ENCODE results near the gene CCDC27. TPM values are rescaled to one million over a fixed set of nuclear protein-coding genes. Genes with fewer than 3 reads are reported as not detected.

CCDC27 gene
- total and polyA plus RNA-seq, 2 of the 13 experiments (the other 11 are each of a cell fraction or from before 2014, with no cell fraction given) = not detected

DNA sequence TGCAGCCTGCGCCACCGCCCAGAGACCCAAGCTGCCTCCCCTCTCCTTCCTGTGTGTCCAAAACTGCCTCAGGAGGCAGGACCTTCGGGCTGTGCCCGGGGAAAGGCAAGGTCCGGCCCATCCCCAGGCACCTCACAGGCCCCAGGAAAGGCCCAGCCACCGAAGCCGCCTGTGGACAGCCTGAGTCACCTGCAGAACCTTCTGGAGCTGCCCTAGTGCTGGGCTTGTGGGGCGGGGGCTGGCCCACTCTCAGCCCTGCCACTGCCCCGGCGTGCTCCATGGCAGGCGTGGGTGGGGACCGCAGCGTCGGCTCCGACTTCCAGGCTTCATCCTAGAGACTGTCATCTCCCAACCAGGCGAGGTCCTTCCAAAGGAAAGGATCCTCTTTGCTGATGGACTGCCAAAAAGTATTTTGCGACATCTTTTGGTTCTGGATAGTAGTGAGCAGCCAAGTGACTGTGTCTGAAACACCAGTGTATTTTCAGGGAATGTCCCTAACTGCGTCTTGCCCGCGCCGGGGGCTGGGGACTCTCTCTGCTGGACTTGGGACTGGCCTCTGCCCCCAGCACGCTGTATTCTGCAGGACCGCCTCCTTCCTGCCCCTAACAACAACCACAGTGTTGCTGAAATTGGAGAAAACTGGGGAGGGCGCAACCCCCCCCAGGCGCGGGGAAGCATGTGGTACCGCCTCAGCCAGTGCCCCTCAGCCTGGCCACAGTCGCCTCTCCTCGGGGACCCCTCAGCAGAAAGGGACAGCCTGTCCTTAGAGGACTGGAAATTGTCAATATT, 19.0 kb upstream of the CCDC27 start:
- DNase-seq (ENCODE audit: low spot score) (peak; percentile 21), ATAC-seq (peak; percentile 50), FAIRE-seq (no peak)
- Histone ChIP-seq H3K4me1 (ENCODE audit: insufficient read depth, low read length) (peaks cover 35% of the 10 kb centered on the region), H3K4me2 (ENCODE audit: low read depth, low read length) (peak overlapping the region; percentile 62), H3K27ac (ENCODE audit: extremely low read length, insufficient read depth, low read length) (peak overlapping the region; percentile 69), H4K20me1 (ENCODE audit: insufficient read depth, low read length) (no peaks in the 10 kb centered on the region), H3K79me2 (ENCODE audit: insufficient read depth, low read length) (no peaks in the 10 kb centered on the region), H3K36me3 (replicated peaks in 1 of 2; ENCODE audit: control insufficient read depth in 1 of 2, insufficient read depth in 2 of 2, low read length in 2 of 2) (peaks cover 8 to 25% of the 10 kb centered on the region in 2 experiments), H3K9ac (ENCODE audit: insufficient read depth, low read depth, low read length) (peak overlapping the region; percentile 49), H3K9me3 (ENCODE audit: low read length) (no peaks in the 10 kb centered on the region), H3K27me3 (ENCODE audit: control insufficient read depth in 1 of 2, insufficient read depth in 2 of 2, low read length in 2 of 2) (no peaks in the 10 kb centered on the region), H3K4me3 (replicated peaks in 1 of 3; ENCODE audit: insufficient read depth in 1 of 3, low read depth in 2 of 3, low read length in 3 of 3) (peak overlapping the region in 1 of 3 experiments; percentile 43; a peak in 1 of 6 replicates), H2AFZ (ENCODE audit: low read length) (no peak overlapping the region)
- POLR2A ChIA-PET = interaction anchor here (0.7 to 1.1 kb wide), 4 partner anchors 32 to 887 kb away, joined by 3 to 11 read pairs (median 3); no protein-coding TSS in a partner anchor
- CTCF ChIA-PET (ENCODE audit: low intra/inter-chr PET ratio, low total read pairs) = no interaction called here
- WGBS (ENCODE audit: low lambda C conversion rate) = 56% methylated on average over 11 of the region's 29 CpGs
- intact Hi-C loops (cut with micrococcal nuclease; ENCODE audit: unreplicated experiment) (no loop called here), in situ Hi-C loops (cut with HindIII; ENCODE audit: extremely low pct_ligation_motif_present, low pct_unique_long_range_greater_than_20kb) (no loop called here)
- BruUV-seq (replicated peaks) = no TSS peak
- TF ChIP-seq CREM (IDR thresholded peaks at IDR 0.05) (no peak), CREM (CRISPR knock-in tag; IDR thresholded peaks at IDR 0.05) (no peak), FOXP1 (IDR thresholded peaks at IDR 0.05) (no peak), FOXP1 (CRISPR knock-in tag; IDR thresholded peaks at IDR 0.05) (peak; percentile 67), RFX5 (IDR thresholded peaks at IDR 0.05; ENCODE audit: low read depth, low read length) (no peak), ZNF326 (CRISPR knock-in tag; IDR thresholded peaks at IDR 0.05; ENCODE audit: borderline replicate concordance) (no peak), JUN (CRISPR knock-in tag; IDR thresholded peaks at IDR 0.05) (no peak), ZFP37 (CRISPR knock-in tag; IDR thresholded peaks at IDR 0.05; ENCODE audit: borderline replicate concordance) (0 out of 2 replicates have a peak, but pooled peaks have one; percentile 42), JUND (CRISPR knock-in tag; IDR thresholded peaks at IDR 0.05) (peak; percentile 11; the same call in 1 of the 2 replicates), MXI1 (IDR thresholded peaks at IDR 0.05; ENCODE audit: borderline replicate concordance, low read depth, low read length) (no peak), NFYC (CRISPR knock-in tag; IDR thresholded peaks at IDR 0.05) (0 out of 2 replicates have a peak, but pooled peaks have one; percentile 10), HMG20B (CRISPR knock-in tag; conservative IDR thresholded peaks at IDR 0.05) (no peak), RFXANK (CRISPR knock-in tag; IDR thresholded peaks at IDR 0.05) (no peak), SYNCRIP (IDR thresholded peaks at IDR 0.05; ENCODE audit: insufficient read depth, low read depth, low read length) (no peak)
- TF ChIP-seq, protein P1, sequence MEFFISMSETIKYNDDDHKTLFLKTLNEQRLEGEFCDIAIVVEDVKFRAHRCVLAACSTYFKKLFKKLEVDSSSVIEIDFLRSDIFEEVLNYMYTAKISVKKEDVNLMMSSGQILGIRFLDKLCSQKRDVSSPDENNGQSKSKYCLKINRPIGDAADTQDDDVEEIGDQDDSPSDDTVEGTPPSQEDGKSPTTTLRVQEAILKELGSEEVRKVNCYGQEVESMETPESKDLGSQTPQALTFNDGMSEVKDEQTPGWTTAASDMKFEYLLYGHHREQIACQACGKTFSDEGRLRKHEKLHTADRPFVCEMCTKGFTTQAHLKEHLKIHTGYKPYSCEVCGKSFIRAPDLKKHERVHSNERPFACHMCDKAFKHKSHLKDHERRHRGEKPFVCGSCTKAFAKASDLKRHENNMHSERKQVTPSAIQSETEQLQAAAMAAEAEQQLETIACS (CRISPR knock-in tag; IDR thresholded peaks at IDR 0.05) = no peak
- TF ChIP-seq, protein P2, sequence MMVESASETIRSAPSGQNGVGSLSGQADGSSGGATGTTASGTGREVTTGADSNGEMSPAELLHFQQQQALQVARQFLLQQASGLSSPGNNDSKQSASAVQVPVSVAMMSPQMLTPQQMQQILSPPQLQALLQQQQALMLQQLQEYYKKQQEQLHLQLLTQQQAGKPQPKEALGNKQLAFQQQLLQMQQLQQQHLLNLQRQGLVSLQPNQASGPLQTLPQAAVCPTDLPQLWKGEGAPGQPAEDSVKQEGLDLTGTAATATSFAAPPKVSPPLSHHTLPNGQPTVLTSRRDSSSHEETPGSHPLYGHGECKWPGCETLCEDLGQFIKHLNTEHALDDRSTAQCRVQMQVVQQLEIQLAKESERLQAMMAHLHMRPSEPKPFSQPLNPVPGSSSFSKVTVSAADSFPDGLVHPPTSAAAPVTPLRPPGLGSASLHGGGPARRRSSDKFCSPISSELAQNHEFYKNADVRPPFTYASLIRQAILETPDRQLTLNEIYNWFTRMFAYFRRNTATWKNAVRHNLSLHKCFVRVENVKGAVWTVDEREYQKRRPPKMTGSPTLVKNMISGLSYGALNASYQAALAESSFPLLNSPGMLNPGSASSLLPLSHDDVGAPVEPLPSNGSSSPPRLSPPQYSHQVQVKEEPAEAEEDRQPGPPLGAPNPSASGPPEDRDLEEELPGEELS (CRISPR knock-in tag; IDR thresholded peaks at IDR 0.05) = peak; percentile 81
- TF ChIP-seq, protein P3, sequence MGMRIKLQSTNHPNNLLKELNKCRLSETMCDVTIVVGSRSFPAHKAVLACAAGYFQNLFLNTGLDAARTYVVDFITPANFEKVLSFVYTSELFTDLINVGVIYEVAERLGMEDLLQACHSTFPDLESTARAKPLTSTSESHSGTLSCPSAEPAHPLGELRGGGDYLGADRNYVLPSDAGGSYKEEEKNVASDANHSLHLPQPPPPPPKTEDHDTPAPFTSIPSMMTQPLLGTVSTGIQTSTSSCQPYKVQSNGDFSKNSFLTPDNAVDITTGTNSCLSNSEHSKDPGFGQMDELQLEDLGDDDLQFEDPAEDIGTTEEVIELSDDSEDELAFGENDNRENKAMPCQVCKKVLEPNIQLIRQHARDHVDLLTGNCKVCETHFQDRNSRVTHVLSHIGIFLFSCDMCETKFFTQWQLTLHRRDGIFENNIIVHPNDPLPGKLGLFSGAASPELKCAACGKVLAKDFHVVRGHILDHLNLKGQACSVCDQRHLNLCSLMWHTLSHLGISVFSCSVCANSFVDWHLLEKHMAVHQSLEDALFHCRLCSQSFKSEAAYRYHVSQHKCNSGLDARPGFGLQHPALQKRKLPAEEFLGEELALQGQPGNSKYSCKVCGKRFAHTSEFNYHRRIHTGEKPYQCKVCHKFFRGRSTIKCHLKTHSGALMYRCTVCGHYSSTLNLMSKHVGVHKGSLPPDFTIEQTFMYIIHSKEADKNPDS (CRISPR knock-in tag; IDR thresholded peaks at IDR 0.05) = no peak
- TF ChIP-seq, protein P4, sequence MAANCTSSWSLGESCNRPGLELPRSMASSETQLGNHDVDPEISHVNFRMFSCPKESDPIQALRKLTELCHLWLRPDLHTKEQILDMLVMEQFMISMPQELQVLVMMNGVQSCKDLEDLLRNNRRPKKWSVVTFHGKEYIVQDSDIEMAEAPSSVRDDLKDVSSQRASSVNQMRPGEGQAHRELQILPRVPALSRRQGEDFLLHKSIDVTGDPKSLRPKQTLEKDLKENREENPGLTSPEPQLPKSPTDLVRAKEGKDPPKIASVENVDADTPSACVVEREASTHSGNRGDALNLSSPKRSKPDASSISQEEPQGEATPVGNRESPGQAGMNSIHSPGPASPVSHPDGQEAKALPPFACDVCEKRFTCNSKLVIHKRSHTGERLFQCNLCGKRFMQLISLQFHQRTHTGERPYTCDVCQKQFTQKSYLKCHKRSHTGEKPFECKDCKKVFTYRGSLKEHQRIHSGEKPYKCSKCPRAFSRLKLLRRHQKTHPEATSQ (CRISPR knock-in tag; IDR thresholded peaks at IDR 0.05; ENCODE audit: borderline replicate concordance) = peak; percentile 35; the same call in 1 of the 2 replicates
